Pancreas (tissue), 10 donors: ENCODE data around the gene ABCA10. TPM values are rescaled to one million over a fixed set of nuclear protein-coding genes. Genes with fewer than 3 reads are reported as not detected.
"Not testable (repeated sequence)": the region's sequence is repeated elsewhere in the genome, so short reads cannot be mapped to it uniquely, and the experiment has no call there.

Experiments
- ATAC-seq, 4 donors: fragments of 200-7000 bp; cut with Tn5 transposase; one replicate each; pipeline versions ENCODE4 v1.8.0 to v1.9.1; 2020; ENCODE audit warnings: mild to moderate bottlenecking in 4 of 4, moderate library complexity in 4 of 4
- DNase-seq, 6 donors: peaks; one replicate each; pipeline ENCODE4 v3.0.0-alpha.2; 2020
- FAIRE-seq: peaks from 2 replicates; lab custom pipeline; 2012; peaks lifted over from hg19 to GRCh38; lab: Jason Lieb, UNC
- H3K27ac ChIP-seq, 4 donors: fragments of 200-600 bp; sonication (generic); 1 replicate in 3 of 4; 2 replicates in 1 of 4; pipeline versions ENCODE4 v1.5.0 to v1.8.0; 2020
- H3K27me3 ChIP-seq, 4 donors: fragments of 200-600 bp; one replicate each; pipeline ENCODE4 v1.8.0; 2021
- H3K36me3 ChIP-seq, 3 donors: fragments of 200-600 bp; sonication (generic) in 1 of 3; one replicate each; pipeline versions ENCODE4 v1.5.0 to v1.8.0; 2020 to 2021
- H3K4me1 ChIP-seq, 3 donors: fragments of 200-600 bp; one replicate each; pipeline ENCODE4 v1.8.0; 2021
- H3K4me3 ChIP-seq, 4 donors: fragments of 200-600 bp; sonication (generic) in 2 of 4; one replicate each; pipeline versions ENCODE4 v1.5.0 to v1.8.0; 2020 to 2021
- H3K9me3 ChIP-seq, 4 donors: fragments of 200-600 bp; one replicate each; pipeline ENCODE4 v1.8.0; 2021
- CTCF ChIP-seq, 4 donors: fragments of 200-600 bp; sonication (generic) in 3 of 4; IDR thresholded peaks; one replicate each; pipeline versions ENCODE4 v1.5.0 to v1.8.0; 2021; ENCODE audit warnings: antibody characterized with exemption in 4 of 4
- WGBS, 2 donors: extraction: QIAGEN DNeasy Blood & Tissue Kit; methylation state at CpG; one replicate each; pipeline ENCODE4 v1.1.7; 2013; 5-methylcytosine and 5-hydroxymethylcytosine counted together
- intact Hi-C, 3 donors: fragments of 100-400 bp; cut with DNase I; formaldehyde crosslinking; loops; one replicate each; pipeline versions ENCODE4 v1.11.1 to v1.14.2; 2022
- polyA plus RNA-seq, 2 donors: library from polyadenylated mRNA; stranded (reverse); fragments of 200-250 nt; gene quantifications; one replicate each; pipeline ENCODE4 v1.2.3, GENCODE V29; 2013
- total RNA-seq, 6 donors: library from RNA; stranded (reverse); fragmentation: NEBNext Ultra II Directional in 4 of 6; extraction: Animal tissue kit (Norgen Biotek cat#: 25700) in 4 of 6; gene quantifications; one replicate each; pipeline versions ENCODE4 v1.2.1 to v1.2.4, GENCODE V29; 2021 to 2023
- donor health status: healthy with polysubstance abuse.
- donor health status: DM: no; HTN: no; CAD: no; lungs with moderate emphysema.
- donor health status: DM: no; HTN: no; CAD: no.
- donor health status: control.
- donor health status: control.
- donor health status: Bipolar disorder and iron deficiency.
- donor health status: DM: yes; HTN: yes; CAD: no.
- donor health status: DM: no; HTN: no; CAD: no.
- donor health status: DM: no; HTN: no; CAD: no.
- donor health status: DM: yes; HTN: yes; CAD: no.

Gene ABCA10
- 1 to 10 TPM; 1.6 to 6.1 (median 4.4) TPM for total RNA-seq
- 10 to 100 TPM; 12.9 to 18.5 TPM for polyA plus RNA-seq

GRCh38 chr17:69228576-69228975, at the start of gene ABCA10:
TSS of gene ABCA10 (minus strand) at chr17:69228824. CDS start at chr17:69225358, 3,466 bp downstream.
- H3K27me3 ChIP-seq = no peaks in the 10 kb centered on the region
- no peaks in the 10 kb centered on the region for H3K9me3 ChIP-seq
- no peak for TF ChIP-seq CTCF (IDR thresholded peaks at IDR 0.05)
- H3K4me3 ChIP-seq = no peak within 1 kb of the TSS
- H3K36me3 ChIP-seq = no peaks in the 10 kb centered on the region
- H3K27ac ChIP-seq = no peak within 1 kb of the TSS
- WGBS, 2 donors = 92 to 96% methylated on average over 1 of the region's 1 CpG
- FAIRE-seq (no peak), DNase-seq (no peak), ATAC-seq (peak in 1 of 4 donors; percentile 22)
- H3K4me1 ChIP-seq = no peaks in the 10 kb centered on the region
- intact Hi-C loops = no loop called here

- H3K9me3 ChIP-seq, FAIRE-seq, H3K27ac ChIP-seq, H3K36me3 ChIP-seq, intact Hi-C loops, H3K4me1 ChIP-seq, H3K27me3 ChIP-seq, H3K4me3 ChIP-seq, ATAC-seq, DNase-seq: not testable (repeated sequence)
- WGBS, 2 donors = 96 to 100% methylated on average over 4 of the region's 4 CpGs
These were observed 47.7 kb upstream of the ABCA10 start for GRCh38 chr17:69276279-69276678.

GRCh38 chr17:69275751-69276150, 47.1 kb upstream of the ABCA10 start:
- H3K4me3 ChIP-seq = no peak overlapping the region
- no peak for TF ChIP-seq CTCF (IDR thresholded peaks at IDR 0.05)
- 98 to 100% methylated on average over 4 of the region's 4 CpGs for WGBS, 2 donors
- FAIRE-seq = no peak
- peaks cover 0 to 4% (median 0%) of the 10 kb centered on the region in 3 donors for H3K36me3 ChIP-seq
- H3K4me1 ChIP-seq = no peaks in the 10 kb centered on the region
- intact Hi-C loops = no loop called here
- no peaks in the 10 kb centered on the region for H3K9me3 ChIP-seq
- DNase-seq = no peak
- no peak overlapping the region for H3K27ac ChIP-seq
- no peaks in the 10 kb centered on the region for H3K27me3 ChIP-seq
- ATAC-seq = no peak

GRCh38 chr17:69271023-69271422, 42.4 kb upstream of the ABCA10 start:
- Histone ChIP-seq H3K36me3 (no peaks in the 10 kb centered on the region), H3K4me1 (no peaks in the 10 kb centered on the region), H3K27me3 (no peaks in the 10 kb centered on the region), H3K9me3 (no peaks in the 10 kb centered on the region), H3K4me3 (no peak overlapping the region), H3K27ac (no peak overlapping the region)
- TF ChIP-seq CTCF (IDR thresholded peaks at IDR 0.05) = no peak
- ATAC-seq = no peak
- intact Hi-C loops = no loop called here
- 75 to 76% methylated on average over 7 of the region's 7 CpGs for WGBS, 2 donors
- DNase-seq = no peak
- FAIRE-seq = no peak

- ATAC-seq (no peak), DNase-seq (no peak), FAIRE-seq (no peak)
- TF ChIP-seq CTCF (IDR thresholded peaks at IDR 0.05) = no peak
- H3K27ac ChIP-seq = no peak overlapping the region
- H3K4me1 ChIP-seq = no peaks in the 10 kb centered on the region
- H3K9me3 ChIP-seq = no peaks in the 10 kb centered on the region
- no peaks in the 10 kb centered on the region for H3K36me3 ChIP-seq
- 75% methylated on average over 6 of the region's 6 CpGs for WGBS, 2 donors
- intact Hi-C loops = no loop called here
- no peaks in the 10 kb centered on the region for H3K27me3 ChIP-seq
- no peak overlapping the region for H3K4me3 ChIP-seq
These were observed 40.7 kb upstream of the ABCA10 start for GRCh38 chr17:69269131-69269998.
